BLaER1 treated with 17β-estradiol and CSF1 and Interleukin-3, amounts not matched to agents 10 nM and 100 nM (cell line): ENCODE data around the gene TANC1.

Source experiments
- H3K27ac ChIP-seq, 11 experiments: shearing (Covaris generic); formaldehyde crosslinking; 2 replicates each; pipeline ENCODE4 v1.8.1; 2022
- H3K27me3 ChIP-seq, 11 experiments: shearing (Covaris generic); formaldehyde crosslinking; 2 replicates each; pipeline ENCODE4 v1.8.1; 2022
- H3K36me3 ChIP-seq, 11 experiments: shearing (Covaris generic); formaldehyde crosslinking; 2 replicates each; pipeline ENCODE4 v1.8.1; 2022
- H3K4me1 ChIP-seq, 10 experiments: shearing (Covaris generic); formaldehyde crosslinking; 2 replicates each; pipeline ENCODE4 v1.8.1; 2022
- H3K4me2 ChIP-seq, 11 experiments: shearing (Covaris generic); formaldehyde crosslinking; 2 replicates each; pipeline ENCODE4 v1.8.1; 2022
- H3K4me3 ChIP-seq, 10 experiments: shearing (Covaris generic); formaldehyde crosslinking; 2 replicates each; pipeline ENCODE4 v1.8.1; 2022
- H3K9ac ChIP-seq, 11 experiments: shearing (Covaris generic); formaldehyde crosslinking; 2 replicates each; pipeline ENCODE4 v1.8.1; 2022
- H3K9me3 ChIP-seq, 11 experiments: shearing (Covaris generic); formaldehyde crosslinking; replicated peaks in 1 of 11; 2 replicates each; pipeline ENCODE4 v1.8.1; 2022
- H4K20me1 ChIP-seq, 11 experiments: shearing (Covaris generic); formaldehyde crosslinking; 2 replicates each; pipeline ENCODE4 v1.8.1; 2022
- Cebpa-rat ChIP-seq, 11 experiments: shearing (Covaris generic); IDR thresholded peaks; 2 replicates each; pipeline ENCODE4 v1.8.1; 2022

The TANC1 gene

DNA sequence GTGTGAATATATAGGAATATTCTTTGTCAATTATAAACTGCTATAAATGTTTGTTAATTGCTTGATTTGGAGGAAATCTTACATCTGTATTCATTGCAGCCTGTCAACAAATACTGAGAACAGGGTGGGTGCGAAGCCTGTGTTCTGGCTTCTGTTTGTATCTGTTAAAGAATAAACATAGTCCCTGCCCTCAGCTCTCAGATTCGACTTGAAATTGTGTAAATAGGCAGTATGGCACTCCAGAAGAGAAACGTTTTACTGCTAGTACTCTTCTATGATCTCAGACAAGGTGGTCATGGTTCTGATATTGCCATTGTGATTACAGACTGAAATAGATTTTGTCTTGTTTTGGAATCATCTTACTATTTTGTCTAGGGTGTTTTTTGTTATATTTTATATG, 92.1 kb downstream of the TANC1 start:
- H3K4me1 ChIP-seq, result no peaks in the 10 kb centered on the region
- H3K9me3 ChIP-seq, result no peaks in the 10 kb centered on the region
- H3K4me2 ChIP-seq, result no peak overlapping the region
- no peaks in the 10 kb centered on the region for H4K20me1 ChIP-seq
- TF ChIP-seq Cebpa-rat (IDR thresholded peaks at IDR 0.05), result no peak
- no peak overlapping the region for H3K4me3 ChIP-seq
- H3K27me3 ChIP-seq, result no peaks in the 10 kb centered on the region
- no peak overlapping the region for H3K9ac ChIP-seq
- no peak overlapping the region for H3K27ac ChIP-seq
- no peaks in the 10 kb centered on the region for H3K36me3 ChIP-seq

DNA sequence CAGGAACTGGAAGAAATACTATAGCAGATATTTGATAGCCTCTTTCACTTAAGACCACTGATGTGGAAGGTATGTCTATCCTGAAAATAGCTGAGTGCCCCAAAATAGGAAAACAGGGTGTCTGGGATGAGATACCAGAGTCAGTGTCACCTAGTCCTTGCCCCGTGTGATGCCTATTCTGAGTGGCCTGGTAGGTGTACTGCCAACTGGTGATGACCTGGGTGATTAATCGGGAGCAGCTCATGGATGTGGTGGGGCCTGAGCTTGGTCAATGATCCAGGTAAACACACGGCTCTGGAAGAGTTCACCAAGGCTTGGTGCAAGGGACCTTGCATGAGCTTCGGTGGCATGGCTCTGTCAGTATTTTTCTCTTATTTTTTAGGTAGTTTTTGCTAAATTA, 95.2 kb downstream of the TANC1 start:
- Histone ChIP-seq H3K9me3 (no peaks in the 10 kb centered on the region), H3K4me3 (no peak overlapping the region), H3K27ac (no peak overlapping the region), H3K4me2 (no peak overlapping the region), H4K20me1 (no peaks in the 10 kb centered on the region), H3K36me3 (no peaks in the 10 kb centered on the region), H3K9ac (no peak overlapping the region), H3K27me3 (no peaks in the 10 kb centered on the region), H3K4me1 (no peaks in the 10 kb centered on the region)
- no peak for TF ChIP-seq Cebpa-rat (IDR thresholded peaks at IDR 0.05)

DNA sequence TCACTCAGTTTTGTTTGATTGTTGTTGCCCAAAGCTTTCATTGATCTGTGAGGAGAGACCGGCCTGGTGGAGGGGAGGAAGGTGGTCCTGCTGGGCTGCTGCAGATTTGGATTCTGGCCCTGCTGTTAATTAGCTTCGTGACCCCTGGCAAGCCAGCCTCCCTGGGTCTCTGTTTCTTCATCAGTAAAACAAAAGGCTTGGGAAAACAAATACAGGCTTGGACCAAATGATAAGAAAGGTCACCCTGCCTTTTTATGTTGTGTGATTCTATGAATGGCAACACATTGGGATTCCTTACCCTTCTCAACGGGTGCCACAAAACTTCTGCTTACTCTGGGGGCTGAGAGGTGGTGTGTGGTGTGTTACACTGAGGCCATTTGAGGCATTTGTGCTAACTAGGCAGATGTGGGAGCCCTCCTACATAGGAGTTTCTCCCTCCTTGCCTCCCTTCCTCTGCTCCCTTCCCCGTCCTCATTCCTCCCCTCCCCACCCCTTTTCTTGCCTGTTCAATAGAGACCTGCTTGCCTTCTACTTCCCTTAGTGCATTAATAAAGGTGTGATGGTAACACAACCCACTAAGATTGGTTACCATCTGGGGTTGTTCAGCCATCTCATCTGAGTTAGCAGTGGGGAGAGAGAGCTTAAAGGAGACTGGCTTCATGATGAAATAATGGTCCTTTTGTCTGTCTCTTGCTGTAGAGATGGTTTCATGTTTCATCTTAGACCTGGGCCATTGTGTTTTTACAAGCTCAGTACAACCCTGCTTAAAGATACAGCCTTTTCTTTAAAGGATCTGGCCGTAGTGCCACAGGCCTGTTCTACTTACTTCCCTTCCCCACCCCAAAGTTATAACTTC, 96.2 kb downstream of the TANC1 start:
- Histone ChIP-seq H3K4me1 (no peaks in the 10 kb centered on the region), H4K20me1 (no peaks in the 10 kb centered on the region), H3K27me3 (no peaks in the 10 kb centered on the region), H3K4me2 (no peak overlapping the region), H3K9ac (no peak overlapping the region), H3K4me3 (no peak overlapping the region), H3K27ac (no peak overlapping the region), H3K36me3 (no peaks in the 10 kb centered on the region), H3K9me3 (no peaks in the 10 kb centered on the region)
- no peak for TF ChIP-seq Cebpa-rat (IDR thresholded peaks at IDR 0.05)

DNA sequence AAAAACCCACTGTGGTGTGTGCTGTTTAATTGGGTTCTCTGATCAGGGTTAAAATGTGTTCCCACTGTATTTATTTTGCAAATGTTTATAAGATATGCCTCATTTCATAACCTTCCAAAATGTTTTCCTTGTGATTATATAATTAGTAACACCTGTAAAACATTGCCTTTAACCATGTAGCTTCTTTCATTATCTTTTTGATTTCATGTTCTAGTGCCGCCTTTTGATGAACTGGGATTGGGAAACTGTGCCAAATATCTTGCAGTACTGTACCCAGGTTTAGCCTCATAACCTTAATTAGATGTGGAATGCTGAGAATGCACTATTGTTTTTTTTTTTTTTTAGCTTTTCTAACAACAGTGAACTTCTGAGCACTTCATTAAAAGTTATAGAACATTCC, 96.9 kb downstream of the TANC1 start:
- Histone ChIP-seq H3K9ac (no peak overlapping the region), H3K4me1 (no peaks in the 10 kb centered on the region), H3K27ac (no peak overlapping the region), H3K27me3 (no peaks in the 10 kb centered on the region), H4K20me1 (no peaks in the 10 kb centered on the region), H3K36me3 (no peaks in the 10 kb centered on the region), H3K4me2 (no peak overlapping the region), H3K9me3 (no peaks in the 10 kb centered on the region), H3K4me3 (no peak overlapping the region)
- no peak for TF ChIP-seq Cebpa-rat (IDR thresholded peaks at IDR 0.05)

DNA sequence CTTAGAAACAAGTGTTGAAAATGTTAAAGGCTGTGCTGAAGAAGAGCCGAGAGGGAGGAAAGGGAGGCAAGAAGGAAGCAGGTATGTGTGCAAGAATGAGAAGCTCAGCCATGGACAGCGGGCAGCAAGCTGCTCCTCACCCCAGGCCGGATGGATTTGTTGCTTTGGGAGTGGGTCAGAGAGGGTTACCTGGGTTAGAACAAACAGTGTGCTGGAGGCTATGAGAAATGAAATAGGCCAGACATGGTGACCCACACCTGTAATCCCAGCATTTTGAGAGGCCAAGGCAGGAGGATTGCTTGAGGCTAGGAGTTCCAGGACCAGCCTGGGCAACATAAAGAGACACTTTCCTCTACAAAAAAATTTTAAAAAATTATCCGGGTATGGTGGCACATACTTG, 97.5 kb downstream of the TANC1 start:
- no peak overlapping the region for H3K27ac ChIP-seq
- no peaks in the 10 kb centered on the region for H3K4me1 ChIP-seq
- no peaks in the 10 kb centered on the region for H3K27me3 ChIP-seq

DNA sequence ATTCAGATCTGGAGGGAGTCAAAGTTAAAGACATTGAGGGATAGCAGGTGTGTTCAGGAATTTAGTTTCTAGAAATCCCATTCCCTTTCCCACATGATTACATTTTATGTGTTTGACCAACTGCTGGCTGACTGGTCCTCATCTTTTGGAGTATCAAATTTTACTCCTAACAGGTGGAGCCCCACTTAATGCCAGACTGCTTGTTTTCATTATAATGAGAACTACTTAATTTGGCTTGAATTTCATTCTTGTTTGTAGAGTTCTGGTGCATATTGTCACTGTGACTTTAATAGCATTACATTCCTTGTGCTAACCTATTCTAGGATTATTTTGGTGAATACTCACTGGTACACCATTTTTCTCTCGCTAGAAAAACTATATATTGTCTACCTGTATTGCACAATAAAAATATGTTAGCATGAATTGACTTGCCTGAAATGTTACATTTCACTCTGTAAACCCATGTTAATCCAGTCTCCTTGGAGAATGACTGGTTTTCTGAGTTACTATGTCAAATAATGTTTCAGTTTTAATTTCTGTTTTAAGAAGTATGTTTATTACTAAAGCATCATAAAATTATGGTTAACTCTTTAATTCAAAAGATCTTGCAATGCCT, 98.2 kb downstream of the TANC1 start:
- Histone ChIP-seq H3K4me3 (no peak overlapping the region), H4K20me1 (no peaks in the 10 kb centered on the region), H3K4me2 (no peak overlapping the region), H3K9me3 (no peaks in the 10 kb centered on the region), H3K9ac (no peak overlapping the region), H3K27me3 (no peaks in the 10 kb centered on the region), H3K27ac (no peak overlapping the region), H3K4me1 (no peaks in the 10 kb centered on the region), H3K36me3 (no peaks in the 10 kb centered on the region)
- TF ChIP-seq Cebpa-rat (IDR thresholded peaks at IDR 0.05), result peak in 1 of 11 experiments; percentile 34; a peak in 1 of 22 replicates

More for the DNA sequence above, 97.5 kb downstream of the TANC1 start:
- Histone ChIP-seq H3K4me3 (no peak overlapping the region), H3K9ac (no peak overlapping the region), H4K20me1 (no peaks in the 10 kb centered on the region), H3K9me3 (no peaks in the 10 kb centered on the region), H3K4me2 (no peak overlapping the region), H3K36me3 (no peaks in the 10 kb centered on the region)
- no peak for TF ChIP-seq Cebpa-rat (IDR thresholded peaks at IDR 0.05)

DNA sequence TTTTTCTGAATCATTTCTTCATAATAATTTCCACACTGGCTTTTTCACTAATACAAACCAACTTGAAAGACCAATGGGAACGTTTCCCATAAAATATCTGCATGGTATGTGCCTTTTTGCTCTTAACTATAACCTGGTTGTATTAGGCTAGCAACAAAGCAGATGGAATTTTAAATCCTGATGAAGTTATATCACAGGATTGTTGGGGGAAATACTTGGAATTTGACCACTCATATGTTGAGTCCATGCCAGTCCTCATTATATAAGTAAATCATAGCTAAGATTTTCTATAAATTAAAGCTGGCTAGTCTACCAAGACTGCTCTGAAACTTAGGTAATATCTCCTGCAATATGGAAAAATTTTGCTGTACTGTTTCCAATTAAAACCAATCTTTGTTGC, 99.5 kb downstream of the TANC1 start:
- Histone ChIP-seq H3K27ac (no peak overlapping the region), H4K20me1 (no peaks in the 10 kb centered on the region), H3K4me3 (no peak overlapping the region), H3K4me1 (no peaks in the 10 kb centered on the region), H3K27me3 (no peaks in the 10 kb centered on the region), H3K4me2 (no peak overlapping the region), H3K9ac (no peak overlapping the region), H3K9me3 (no peaks in the 10 kb centered on the region), H3K36me3 (no peaks in the 10 kb centered on the region)
- TF ChIP-seq Cebpa-rat (IDR thresholded peaks at IDR 0.05), result no peak

DNA sequence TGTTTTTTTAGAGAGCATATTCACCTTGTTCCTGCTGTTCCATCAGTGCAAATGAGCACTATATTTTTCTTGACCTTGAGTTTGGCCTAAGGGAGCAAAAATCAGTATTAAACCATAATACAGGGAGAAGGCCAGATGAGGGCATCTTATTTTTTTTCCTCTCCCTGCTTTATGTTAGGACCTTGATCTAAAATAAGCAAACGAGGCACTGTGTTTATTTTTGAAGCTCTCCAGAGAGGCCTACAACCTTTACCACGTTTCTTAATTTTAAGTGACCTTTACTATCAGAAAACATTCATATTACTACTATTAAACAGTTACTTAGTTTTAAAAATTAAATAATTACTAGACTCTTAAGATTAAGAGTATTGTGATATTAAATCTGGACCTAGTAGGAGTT, 100.8 kb downstream of the TANC1 start:
- no peak overlapping the region for H3K4me2 ChIP-seq
- no peak overlapping the region for H3K27ac ChIP-seq
- H4K20me1 ChIP-seq, result no peaks in the 10 kb centered on the region
- no peaks in the 10 kb centered on the region for H3K27me3 ChIP-seq
- H3K36me3 ChIP-seq, result no peaks in the 10 kb centered on the region
- no peak overlapping the region for H3K4me3 ChIP-seq
- H3K9me3 ChIP-seq, result no peaks in the 10 kb centered on the region
- H3K9ac ChIP-seq, result no peak overlapping the region
- H3K4me1 ChIP-seq, result no peaks in the 10 kb centered on the region
- TF ChIP-seq Cebpa-rat (IDR thresholded peaks at IDR 0.05), result no peak

DNA sequence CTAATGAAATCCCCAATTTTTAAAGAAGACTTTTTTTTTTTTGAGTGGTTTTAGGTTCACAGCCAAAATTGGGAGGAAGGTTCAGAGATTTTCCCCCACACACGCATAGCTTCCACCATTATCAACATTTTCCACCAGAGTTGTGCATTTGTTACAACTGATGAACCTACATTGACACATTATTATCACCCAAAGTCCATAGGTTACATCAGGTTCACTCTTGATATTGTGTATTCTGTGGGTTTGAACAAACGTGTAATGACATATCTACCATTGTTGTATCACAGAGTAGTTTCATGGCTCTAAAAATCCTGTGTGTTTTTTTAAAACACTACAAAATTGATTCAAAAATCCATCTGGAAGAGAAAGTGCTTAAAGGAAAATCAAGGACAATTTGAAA, 101.8 kb downstream of the TANC1 start:
- H3K27ac ChIP-seq, result no peak overlapping the region

More for the DNA sequence above, 101.8 kb downstream of the TANC1 start:
- no peak for TF ChIP-seq Cebpa-rat (IDR thresholded peaks at IDR 0.05)
- Histone ChIP-seq H3K4me1 (no peaks in the 10 kb centered on the region), H3K4me3 (no peak overlapping the region), H4K20me1 (no peaks in the 10 kb centered on the region), H3K27me3 (no peaks in the 10 kb centered on the region), H3K9me3 (no peaks in the 10 kb centered on the region), H3K4me2 (no peak overlapping the region), H3K36me3 (no peaks in the 10 kb centered on the region), H3K9ac (no peak overlapping the region)
